ENCODE measurements around the gene C12orf43.

- no peak for TF ChIP-seq FOXM1 (IDR thresholded peaks at IDR 0.05; ENCODE audit: borderline replicate concordance)
- no peak for TF ChIP-seq BHLHE40 (IDR thresholded peaks at IDR 0.05; ENCODE audit: borderline replicate concordance)
- TF ChIP-seq LEF1 (IDR thresholded peaks at IDR 0.05; ENCODE audit: borderline replicate concordance), result no peak
- TF ChIP-seq SP1 (IDR thresholded peaks at IDR 0.05), result no peak
These were observed 21.5 kb downstream of the C12orf43 start for GRCh38 chr12:120994589-120995337.

All from HEK293T (cell line).